GM12878 (cell line): ENCODE measurements around the gene NCMAP. TPM values are rescaled to one million over a fixed set of nuclear protein-coding genes. Genes with fewer than 3 reads are reported as not detected.

Source experiments
- ATAC-seq: fragments of 200-7000 bp; cut with Tn5 transposase; 3 replicates; pipeline ENCODE4 v1.9.1; 2020; ENCODE audit warnings: mild to moderate bottlenecking, moderate library complexity
- BruUV-seq: library from RNA; stranded (reverse); fragments of 400-500 nt; replicated peaks from 2 replicates; lab custom pipeline; 2021; lab: Mats Ljungman, UMichigan
- CTCF ChIA-PET: fragments of 300-600 bp; sonication (Branson Sonifier 250); formaldehyde crosslinking; extraction: SDS; loops from one replicate; lab custom pipeline; 2021; ENCODE audit warnings: inconsistent platforms; lab: Yijun Ruan, JAX
- POLR2A ChIA-PET: fragments of 350-600 bp; formaldehyde crosslinking; extraction: SDS; loops from one replicate; lab custom pipeline; 2021; ENCODE audit warnings: inconsistent platforms; lab: Charles Lee
- RAD21 ChIA-PET: fragments of 300-600 bp; sonication (Branson Sonifier 250); formaldehyde crosslinking; loops from one replicate; lab custom pipeline; 2023; ENCODE audit warnings: antibody characterized with exemption; ENCODE audit not compliant: unreplicated experiment; lab: Charles Lee
- SMC1A ChIA-PET: fragments of 300-600 bp; sonication (Branson Sonifier 250); formaldehyde crosslinking; loops from one replicate; lab custom pipeline; 2023; ENCODE audit not compliant: unreplicated experiment, uncharacterized antibody; lab: Charles Lee
- DNase-seq: peaks from one replicate; pipeline ENCODE4 v3.0.0-alpha.2; 2011; ENCODE audit warnings: low read depth, low spot score
- FAIRE-seq: peaks from 3 replicates; lab custom pipeline; 2011; peaks lifted over from hg19 to GRCh38; lab: Jason Lieb, UNC
- H2AFZ ChIP-seq: 2 replicates; pipeline ENCODE4 v1.6.0; 2011; ENCODE audit warnings: low read depth, low read length, control low read depth; ENCODE audit not compliant: control insufficient read depth
- H3K27ac ChIP-seq: 2 replicates; pipeline ENCODE4 v1.5.1; 2011; ENCODE audit warnings: control low read depth; ENCODE audit not compliant: control insufficient read depth, insufficient read depth
- H3K27me3 ChIP-seq, 2 experiments: replicated peaks in 1 of 2; 2 replicates each; pipeline versions ENCODE4 v1.6.0 to v1.6.1; 2011; ENCODE audit warnings: low read length in 1 of 2; ENCODE audit not compliant: control insufficient read depth in 2 of 2, insufficient read depth in 2 of 2
- H3K36me3 ChIP-seq, 2 experiments: 2 replicates each; pipeline ENCODE4 v1.5.1; 2011; ENCODE audit warnings: low read length in 1 of 2; ENCODE audit not compliant: control insufficient read depth in 2 of 2, insufficient read depth in 2 of 2
- H3K4me1 ChIP-seq: 2 replicates; pipeline ENCODE4 v1.6.1; 2011; ENCODE audit warnings: mild to moderate bottlenecking, low read length, moderate library complexity, mixed read lengths; ENCODE audit not compliant: control insufficient read depth, insufficient read depth
- H3K4me2 ChIP-seq: 2 replicates; pipeline ENCODE4 v1.6.0; 2011; ENCODE audit warnings: control low read depth; ENCODE audit not compliant: control insufficient read depth, insufficient read depth
- H3K4me3 ChIP-seq: fragments of 200-600 bp; sonication (generic); 2 replicates; pipeline ENCODE4 v1.5.1; 2016
- H3K79me2 ChIP-seq: 2 replicates; pipeline ENCODE4 v1.6.0; 2011; ENCODE audit warnings: low read length; ENCODE audit not compliant: control insufficient read depth, insufficient read depth
- H3K9ac ChIP-seq: 2 replicates; pipeline ENCODE4 v1.8.0; 2011; ENCODE audit warnings: low read length, control low read depth, mixed read lengths; ENCODE audit not compliant: control insufficient read depth, insufficient read depth
- H3K9me3 ChIP-seq: replicated peaks from 3 replicates; pipeline ENCODE4 v1.5.1; 2011; ENCODE audit warnings: mild to moderate bottlenecking, low read length; ENCODE audit not compliant: control insufficient read depth, insufficient read depth
- H4K20me1 ChIP-seq: 2 replicates; pipeline ENCODE4 v1.6.0; 2011; ENCODE audit not compliant: control insufficient read depth, insufficient read depth
- CHD4 ChIP-seq: fragments of 200-600 bp; sonication (generic); IDR thresholded peaks from 2 replicates; pipeline ENCODE4 v1.6.1; 2016; ENCODE audit warnings: mild to moderate bottlenecking
- CUX1 ChIP-seq: IDR thresholded peaks from 2 replicates; pipeline ENCODE4 v1.6.1; 2012; ENCODE audit warnings: improper control_type of control experiment, low read depth, low read length; ENCODE audit not compliant: insufficient replicate concordance
- HDAC2 ChIP-seq: fragments of 200-600 bp; sonication (generic); IDR thresholded peaks from 2 replicates; pipeline ENCODE4 v1.6.1; 2017
- IKZF2 ChIP-seq, 2 experiments: fragments of 450-650 bp; IDR thresholded peaks; 2 replicates each; pipeline ENCODE4 v1.6.1; 2017; ENCODE audit warnings: mild to moderate bottlenecking in 2 of 2, moderate library complexity in 2 of 2
- PKNOX1 ChIP-seq: fragments of 450-650 bp; IDR thresholded peaks from 2 replicates; pipeline ENCODE4 v1.6.1; 2016; ENCODE audit warnings: mild to moderate bottlenecking
- POLR2AphosphoS5 ChIP-seq: IDR thresholded peaks from 2 replicates; pipeline ENCODE4 v1.6.1; 2011; ENCODE audit warnings: mild to moderate bottlenecking, low read length, inconsistent platforms
- RUNX3 ChIP-seq: IDR thresholded peaks from 2 replicates; pipeline ENCODE4 v1.6.1; 2012; ENCODE audit warnings: low read length, inconsistent platforms
- SIX5 ChIP-seq: IDR thresholded peaks from 2 replicates; pipeline ENCODE4 v1.6.1; 2011; ENCODE audit warnings: mild to moderate bottlenecking, low read depth, low read length, moderate library complexity; ENCODE audit not compliant: severe bottlenecking
- SMARCA5 ChIP-seq: fragments of 450-650 bp; IDR thresholded peaks from 2 replicates; pipeline ENCODE4 v1.6.1; 2017; ENCODE audit warnings: mild to moderate bottlenecking
- TCF12 ChIP-seq: IDR thresholded peaks from 2 replicates; pipeline ENCODE4 v1.6.1; 2011; ENCODE audit warnings: low read depth, mild to moderate bottlenecking, low read length
- YY1 ChIP-seq: IDR thresholded peaks from 2 replicates; pipeline ENCODE4 v1.6.1; 2011; ENCODE audit warnings: low read depth, mild to moderate bottlenecking, low read length
- WGBS: methylation state at CpG from one replicate; pipeline ENCODE4 v1.1.6; 2016; ENCODE audit warnings: low lambda C conversion rate; ENCODE audit not compliant: insufficient replicate concordance, insufficient coverage; ENCODE audit errors: missing lambda C conversion rate; 5-methylcytosine and 5-hydroxymethylcytosine counted together
- in situ Hi-C: fragments of 300-500 bp; cut with MboI; formaldehyde crosslinking; loops from 9 replicates; pipeline ENCODE4 v1.14.3; 2018; ENCODE audit warnings: mixed read lengths
- intact Hi-C: fragments of 100-400 bp; cut with micrococcal nuclease; formaldehyde crosslinking; loops from one replicate; pipeline ENCODE4 v1.14.2; 2022; ENCODE audit not compliant: unreplicated experiment
- polyA plus RNA-seq, 11 experiments: library from polyadenylated mRNA; depleted of rRNA in 4 of 11; unstranded in 6 of 11; stranded (reverse) in 5 of 11; fragments of >200 nt; fragmentation: Nextera tagmentation in 4 of 11; fragmentation: Illumina TruSeq in 1 of 11; extraction: Ambion mirVana in 4 of 11; extraction: Trizol in 1 of 11; gene quantifications; 1 replicate in 1 of 11; 2 replicates in 10 of 11; pipeline versions ENCODE4 v1.2.1 to v1.2.3, GENCODE V29; 2011 to 2016; ENCODE audit warnings: inconsistent platforms in 2 of 11, missing spikeins in 2 of 11, low read depth in 1 of 11
- total RNA-seq, 4 experiments: library from RNA; depleted of rRNA in 3 of 4; stranded (reverse); fragments of >200 nt in 3 of 4; fragmentation: Illumina TruSeq in 1 of 4; extraction: Trizol in 1 of 4; gene quantifications; 2 replicates each; pipeline versions ENCODE4 v1.2.1 to v1.2.3, GENCODE V29; 2013 to 2021
- TF ChIP-seq, protein P1 (sequence below): fragments of 450-650 bp; IDR thresholded peaks from 2 replicates; pipeline ENCODE4 v1.6.1; 2017; ENCODE audit warnings: low read depth, mild to moderate bottlenecking, moderate library complexity

NCMAP gene
- total and polyA plus RNA-seq, 10 of the 15 experiments (the other 5 are each of a cell fraction or from before 2014, with no cell fraction given), result not detected

DNA sequence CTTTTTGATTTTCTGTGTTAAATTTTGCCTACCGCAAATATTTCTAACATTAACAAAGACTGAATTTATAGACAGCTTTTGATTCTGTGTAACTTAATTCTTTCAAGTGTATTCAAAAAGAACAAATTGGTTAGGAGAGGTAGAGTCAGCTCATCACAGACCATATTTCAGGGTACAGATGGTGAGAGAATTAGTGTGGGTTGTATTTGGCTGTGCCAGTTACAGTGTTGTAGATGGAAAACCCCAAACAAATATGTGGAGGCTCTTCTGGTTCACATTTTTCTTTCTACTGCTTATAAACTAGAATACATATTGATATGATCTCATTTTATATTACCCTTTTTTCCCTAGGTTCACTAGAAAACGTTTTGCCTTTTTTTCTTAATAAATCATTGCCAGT, 42.2 kb upstream of the NCMAP start:
- no peak overlapping the region for H3K4me3 ChIP-seq
- H3K4me2 ChIP-seq, result no peak overlapping the region
- ChIA-PET SMC1A (no interaction called here), RAD21 (no interaction called here), POLR2A (no interaction called here), CTCF (interaction anchor here (1.0 kb wide), 1 partner anchor 13 kb away, joined by 4 read pairs; no protein-coding TSS in a partner anchor)
- TF ChIP-seq SIX5, result no peak
- TF ChIP-seq IKZF2 (IDR thresholded peaks at IDR 0.05), result no peak
- TF ChIP-seq CUX1, result no peak
- TF ChIP-seq TCF12, result no peak
- TF ChIP-seq PKNOX1, result no peak
- TF ChIP-seq HDAC2, result no peak
- no peak for TF ChIP-seq YY1
- TF ChIP-seq RUNX3, result no peak
- no peak for TF ChIP-seq POLR2AphosphoS5
- TF ChIP-seq, protein P1, sequence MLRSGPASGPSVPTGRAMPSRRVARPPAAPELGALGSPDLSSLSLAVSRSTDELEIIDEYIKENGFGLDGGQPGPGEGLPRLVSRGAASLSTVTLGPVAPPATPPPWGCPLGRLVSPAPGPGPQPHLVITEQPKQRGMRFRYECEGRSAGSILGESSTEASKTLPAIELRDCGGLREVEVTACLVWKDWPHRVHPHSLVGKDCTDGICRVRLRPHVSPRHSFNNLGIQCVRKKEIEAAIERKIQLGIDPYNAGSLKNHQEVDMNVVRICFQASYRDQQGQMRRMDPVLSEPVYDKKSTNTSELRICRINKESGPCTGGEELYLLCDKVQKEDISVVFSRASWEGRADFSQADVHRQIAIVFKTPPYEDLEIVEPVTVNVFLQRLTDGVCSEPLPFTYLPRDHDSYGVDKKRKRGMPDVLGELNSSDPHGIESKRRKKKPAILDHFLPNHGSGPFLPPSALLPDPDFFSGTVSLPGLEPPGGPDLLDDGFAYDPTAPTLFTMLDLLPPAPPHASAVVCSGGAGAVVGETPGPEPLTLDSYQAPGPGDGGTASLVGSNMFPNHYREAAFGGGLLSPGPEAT, result no peak
- no peak for TF ChIP-seq CHD4
- TF ChIP-seq SMARCA5, result no peak
- in situ Hi-C loops, result no loop called here
- no TSS peak for BruUV-seq
- no peak overlapping the region for H3K27ac ChIP-seq
- no peaks in the 10 kb centered on the region for H3K9me3 ChIP-seq
- no peak overlapping the region for H2AFZ ChIP-seq
- no peak overlapping the region for H3K9ac ChIP-seq
- no peak for DNase-seq
- H3K36me3 ChIP-seq, result no peaks in the 10 kb centered on the region
- intact Hi-C loops, result no loop called here
- H3K4me1 ChIP-seq, result no peaks in the 10 kb centered on the region
- ATAC-seq, result no peak
- 50% methylated on average over 2 of the region's 2 CpGs for WGBS
- no peaks in the 10 kb centered on the region for H4K20me1 ChIP-seq
- H3K79me2 ChIP-seq, result no peaks in the 10 kb centered on the region
- H3K27me3 ChIP-seq, result no peaks in the 10 kb centered on the region; a peak in 2 of 4 replicates
- no peak for FAIRE-seq
